Karpas-422 (cell line): ENCODE results near the gene THSD4. TPM values are rescaled to one million over a fixed set of nuclear protein-coding genes. Genes with fewer than 3 reads are reported as not detected.

Source experiments
- DNase-seq: peaks from one replicate; pipeline ENCODE4 v3.0.0-alpha.2; 2015
- H2AFZ ChIP-seq: fragments of 200-600 bp; sonication (generic); 2 replicates; pipeline ENCODE4 v1.6.1; 2014; ENCODE audit warnings: antibody characterized with exemption, low read length, mixed read lengths
- H3K27ac ChIP-seq: fragments of 200-600 bp; sonication (generic); 2 replicates; pipeline ENCODE4 v1.5.1; 2014; ENCODE audit warnings: mild to moderate bottlenecking, low read length, moderate library complexity
- H3K27me3 ChIP-seq: fragments of 200-600 bp; sonication (generic); 2 replicates; pipeline ENCODE4 v1.6.1; 2014; ENCODE audit warnings: low read length, mixed read lengths
- H3K36me3 ChIP-seq: fragments of 200-600 bp; sonication (generic); 2 replicates; pipeline ENCODE4 v1.6.1; 2014; ENCODE audit warnings: low read length, mixed read lengths; ENCODE audit not compliant: insufficient read depth
- H3K4me1 ChIP-seq: fragments of 200-600 bp; sonication (generic); 2 replicates; pipeline ENCODE4 v1.6.1; 2014; ENCODE audit warnings: mild to moderate bottlenecking, low read length, mixed read lengths
- H3K4me2 ChIP-seq: fragments of 200-600 bp; sonication (generic); 2 replicates; pipeline ENCODE4 v1.6.1; 2014; ENCODE audit warnings: low read length, low read depth, mild to moderate bottlenecking; ENCODE audit not compliant: poor library complexity, severe bottlenecking
- H3K4me3 ChIP-seq: fragments of 200-600 bp; sonication (generic); 2 replicates; pipeline ENCODE4 v1.5.1; 2014; ENCODE audit warnings: mild to moderate bottlenecking, antibody characterized with exemption, low read length, mixed read lengths
- H3K79me2 ChIP-seq: fragments of 200-600 bp; sonication (generic); 2 replicates; pipeline ENCODE4 v1.6.1; 2014; ENCODE audit warnings: mild to moderate bottlenecking, low read length, mixed read lengths
- H3K9ac ChIP-seq: fragments of 200-600 bp; sonication (generic); 2 replicates; pipeline ENCODE4 v1.6.0; 2014; ENCODE audit warnings: low read length
- H3K9me2 ChIP-seq: fragments of 200-600 bp; sonication (generic), shearing (Covaris generic); replicated peaks from 2 replicates; pipeline ENCODE4 v1.6.0; 2014; ENCODE audit warnings: mild to moderate bottlenecking, low read length, moderate library complexity; ENCODE audit not compliant: insufficient read depth
- H3K9me3 ChIP-seq: fragments of 300-700, 200-600 bp; sonication (generic); 2 replicates; pipeline ENCODE4 v1.6.1; 2014; ENCODE audit warnings: low read length, mixed read lengths
- H4K20me1 ChIP-seq: fragments of 200-600 bp; sonication (generic); 2 replicates; pipeline ENCODE4 v1.6.1; 2014; ENCODE audit warnings: mild to moderate bottlenecking, antibody characterized with exemption, low read length, low read depth; ENCODE audit not compliant: insufficient read depth
- total RNA-seq: library from RNA; depleted of rRNA; stranded (reverse); fragments of >200 nt; shearing (Covaris generic); gene quantifications from 2 replicates; pipeline ENCODE4 v1.2.3, GENCODE V29; 2014; ENCODE audit warnings: low replicate concordance

Gene THSD4
- total RNA-seq, 1 experiment from 2014 or later = 0.11 TPM

DNA sequence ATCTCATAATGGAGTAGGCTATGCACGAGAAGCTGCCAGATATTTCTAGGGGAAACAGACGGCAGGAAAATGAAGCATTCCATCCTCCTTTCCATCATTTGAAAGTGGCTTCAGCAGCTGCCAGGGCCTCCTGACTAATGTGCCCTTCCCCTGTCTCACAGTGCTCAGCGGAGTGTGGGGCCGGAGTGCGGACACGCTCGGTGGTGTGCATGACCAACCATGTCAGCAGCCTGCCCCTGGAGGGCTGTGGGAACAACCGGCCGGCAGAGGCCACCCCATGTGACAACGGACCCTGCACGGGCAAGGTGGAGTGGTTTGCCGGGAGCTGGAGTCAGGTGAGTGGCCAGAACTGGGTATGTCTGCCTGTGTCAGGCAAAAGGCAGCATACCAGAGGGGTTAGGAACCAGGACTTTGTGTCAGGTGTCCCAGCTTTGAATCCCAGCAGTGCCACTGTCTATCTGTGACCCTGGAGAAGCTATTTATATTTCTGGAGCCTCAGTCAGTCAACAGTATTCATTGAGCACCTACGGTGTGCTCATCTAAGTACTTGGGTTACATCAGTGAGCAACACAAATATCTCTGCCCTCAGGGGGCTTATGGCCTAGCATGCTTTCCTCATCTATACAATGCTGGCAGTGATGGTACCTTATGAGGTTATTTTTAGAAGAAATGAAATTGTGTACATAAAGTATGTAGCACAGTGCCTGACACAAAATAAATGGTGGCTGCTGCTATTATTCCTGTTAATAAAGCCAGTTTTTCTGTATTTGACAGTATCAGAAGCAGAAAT, 642.7 kb downstream of the THSD4 start:
- DNase-seq = no peak
- no peak overlapping the region for H3K4me3 ChIP-seq
- no peaks in the 10 kb centered on the region for H3K9me2 ChIP-seq
- no peak overlapping the region for H3K4me2 ChIP-seq
- H4K20me1 ChIP-seq = no peaks in the 10 kb centered on the region
- no peaks in the 10 kb centered on the region for H3K79me2 ChIP-seq
- H3K9me3 ChIP-seq = no peaks in the 10 kb centered on the region
- no peak overlapping the region for H3K27ac ChIP-seq
- no peak overlapping the region for H2AFZ ChIP-seq
- no peak overlapping the region for H3K9ac ChIP-seq
- H3K27me3 ChIP-seq = no peaks in the 10 kb centered on the region
- H3K4me1 ChIP-seq = no peaks in the 10 kb centered on the region
- H3K36me3 ChIP-seq = no peaks in the 10 kb centered on the region

DNA sequence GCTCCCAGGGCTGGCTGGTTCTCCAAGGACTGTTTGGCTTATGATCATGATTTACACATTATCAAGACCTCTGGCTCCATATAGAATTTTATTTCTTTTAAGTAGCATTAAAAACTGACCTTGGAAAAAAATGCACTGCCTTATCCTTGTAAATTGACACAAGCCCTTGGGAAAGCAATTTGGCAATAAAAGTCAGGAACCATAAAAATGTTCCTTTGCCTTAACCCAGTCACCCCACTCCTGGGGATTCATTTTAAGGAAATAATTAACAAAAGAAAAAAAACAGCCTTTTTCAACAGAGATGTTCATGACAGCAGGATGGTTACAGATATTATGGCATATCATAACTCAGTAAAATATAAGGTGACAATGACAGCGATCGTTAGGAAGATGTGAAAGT, 643.4 kb downstream of the THSD4 start:
- no peaks in the 10 kb centered on the region for H3K4me1 ChIP-seq
- H3K9ac ChIP-seq = no peak overlapping the region
- no peaks in the 10 kb centered on the region for H3K9me3 ChIP-seq

DNA sequence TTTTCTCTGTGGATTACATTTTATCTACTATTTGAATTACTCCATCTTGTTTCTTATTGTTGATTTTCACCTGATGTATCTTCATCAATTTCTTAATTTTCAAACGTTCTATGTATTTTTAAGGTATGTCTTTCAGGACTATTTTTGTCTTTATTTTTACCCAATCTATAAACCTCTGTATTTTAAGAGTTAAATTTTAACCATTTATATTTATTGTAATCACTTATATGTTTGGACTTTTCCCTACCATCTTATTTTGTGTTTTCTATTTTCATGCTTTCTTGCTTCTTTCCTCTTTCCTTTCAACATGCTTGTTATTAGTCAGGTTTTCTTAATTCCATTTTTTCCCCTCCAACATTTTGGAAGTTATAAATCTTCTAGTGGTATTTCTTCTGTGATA, 645.6 kb downstream of the THSD4 start:
- H4K20me1 ChIP-seq = no peaks in the 10 kb centered on the region
- no peak overlapping the region for H3K4me3 ChIP-seq
- no peak overlapping the region for H3K4me2 ChIP-seq
- H2AFZ ChIP-seq = no peak overlapping the region
- H3K9me2 ChIP-seq = no peaks in the 10 kb centered on the region
- H3K27me3 ChIP-seq = no peaks in the 10 kb centered on the region
- no peaks in the 10 kb centered on the region for H3K36me3 ChIP-seq
- no peak for DNase-seq
- H3K27ac ChIP-seq = no peak overlapping the region
- H3K79me2 ChIP-seq = no peaks in the 10 kb centered on the region
- H3K4me1 ChIP-seq = no peaks in the 10 kb centered on the region
- no peak overlapping the region for H3K9ac ChIP-seq
- H3K9me3 ChIP-seq = no peaks in the 10 kb centered on the region

More for the DNA sequence above, 643.4 kb downstream of the THSD4 start:
- Histone ChIP-seq H2AFZ (no peak overlapping the region), H3K4me3 (no peak overlapping the region), H3K9me2 (no peaks in the 10 kb centered on the region), H3K36me3 (no peaks in the 10 kb centered on the region), H4K20me1 (no peaks in the 10 kb centered on the region), H3K27ac (no peak overlapping the region), H3K27me3 (no peaks in the 10 kb centered on the region), H3K79me2 (no peaks in the 10 kb centered on the region), H3K4me2 (no peak overlapping the region)
- DNase-seq = no peak

DNA sequence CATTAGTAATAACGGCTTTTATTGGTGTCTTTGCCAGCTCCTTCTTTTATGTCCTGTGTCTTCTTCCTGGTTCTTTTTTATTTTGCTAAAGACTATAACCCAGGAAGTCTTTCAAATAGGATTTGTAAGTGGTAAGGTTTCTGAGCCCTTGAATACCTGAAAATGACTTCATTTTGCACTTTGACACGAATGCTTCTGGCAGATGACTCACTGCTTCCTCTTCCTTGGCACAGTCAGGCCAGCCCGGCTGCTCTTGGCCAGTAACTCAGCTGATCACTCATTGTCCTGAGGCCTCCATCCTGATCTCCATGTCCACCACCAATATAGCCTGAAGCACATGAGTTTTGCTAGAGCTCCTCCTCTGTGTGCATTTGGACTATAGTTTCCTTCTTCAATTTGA, 646.4 kb downstream of the THSD4 start:
- no peak overlapping the region for H2AFZ ChIP-seq

DNA sequence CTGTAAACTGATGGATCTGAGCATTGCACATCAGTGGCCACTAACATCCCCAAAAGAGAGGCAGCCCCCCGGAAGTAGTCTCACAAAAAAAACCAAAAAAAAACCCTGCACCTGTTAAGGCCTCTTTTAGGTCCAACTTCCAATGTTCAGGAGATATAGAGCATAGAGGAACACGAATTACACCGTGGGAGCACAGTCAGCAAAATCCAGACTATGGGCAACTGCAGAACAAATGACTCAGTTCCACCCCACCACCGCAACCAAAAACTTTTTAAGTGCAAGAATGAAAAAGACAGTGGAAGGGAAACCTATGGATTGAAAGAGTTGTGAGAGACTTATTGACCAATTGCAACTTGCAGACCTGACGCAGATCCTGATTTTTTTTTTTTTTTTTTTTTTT, 652.9 kb downstream of the THSD4 start:
- no peak overlapping the region for H3K27ac ChIP-seq
- H3K4me2 ChIP-seq = no peak overlapping the region

More for the DNA sequence above, 646.4 kb downstream of the THSD4 start:
- H3K4me3 ChIP-seq = no peak overlapping the region
- H3K79me2 ChIP-seq = no peaks in the 10 kb centered on the region
- H4K20me1 ChIP-seq = no peaks in the 10 kb centered on the region
- H3K9ac ChIP-seq = no peak overlapping the region
- no peak overlapping the region for H3K27ac ChIP-seq
- H3K9me2 ChIP-seq = no peaks in the 10 kb centered on the region
- H3K4me2 ChIP-seq = no peak overlapping the region
- H3K4me1 ChIP-seq = no peaks in the 10 kb centered on the region
- H3K27me3 ChIP-seq = no peaks in the 10 kb centered on the region
- no peaks in the 10 kb centered on the region for H3K36me3 ChIP-seq
- DNase-seq = no peak
- no peaks in the 10 kb centered on the region for H3K9me3 ChIP-seq

DNA sequence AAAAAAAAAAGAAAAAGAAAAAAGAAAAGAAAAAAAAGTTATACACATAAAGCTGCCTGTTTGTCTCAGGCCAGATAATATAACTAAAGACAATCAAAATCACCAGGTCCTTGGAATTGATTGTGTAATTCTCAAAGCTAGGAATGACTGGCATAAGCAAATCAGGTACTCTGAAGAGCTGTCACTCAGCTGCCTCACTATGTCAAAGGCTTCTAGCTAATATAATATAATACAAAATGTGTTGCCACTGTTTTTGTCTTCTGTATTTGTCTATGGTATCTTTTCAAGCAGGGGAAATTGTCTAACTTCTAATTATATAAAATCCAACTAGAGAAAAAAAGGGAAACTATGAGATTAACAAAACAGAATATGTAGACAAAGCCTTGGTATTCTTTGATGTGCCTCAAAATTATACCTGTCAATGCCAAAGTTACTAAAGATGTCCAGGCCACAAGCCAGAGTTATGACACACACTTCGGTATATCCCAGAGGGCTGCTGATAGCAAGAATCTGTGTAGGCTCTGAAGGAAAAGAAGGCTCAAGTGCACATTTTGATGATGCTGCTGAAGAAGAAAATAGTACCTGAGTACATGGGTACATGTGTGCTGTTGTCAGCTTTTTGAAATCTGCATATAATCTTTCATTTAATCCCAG, 658.1 kb downstream of the THSD4 start:
- Histone ChIP-seq H3K79me2 (no peaks in the 10 kb centered on the region), H3K36me3 (no peaks in the 10 kb centered on the region), H3K9me3 (no peaks in the 10 kb centered on the region), H4K20me1 (no peaks in the 10 kb centered on the region), H3K9ac (no peak overlapping the region), H2AFZ (no peak overlapping the region), H3K9me2 (no peaks in the 10 kb centered on the region), H3K4me1 (no peaks in the 10 kb centered on the region), H3K27ac (no peak overlapping the region), H3K4me3 (no peak overlapping the region), H3K4me2 (no peak overlapping the region), H3K27me3 (no peaks in the 10 kb centered on the region)
- no peak for DNase-seq

More for the DNA sequence above, 652.9 kb downstream of the THSD4 start:
- Histone ChIP-seq H4K20me1 (no peaks in the 10 kb centered on the region), H3K27me3 (no peaks in the 10 kb centered on the region), H3K9me2 (no peaks in the 10 kb centered on the region), H3K9me3 (no peaks in the 10 kb centered on the region), H3K4me3 (no peak overlapping the region), H3K4me1 (no peaks in the 10 kb centered on the region), H3K36me3 (no peaks in the 10 kb centered on the region), H3K79me2 (no peaks in the 10 kb centered on the region), H2AFZ (no peak overlapping the region), H3K9ac (no peak overlapping the region)
- DNase-seq = no peak

DNA sequence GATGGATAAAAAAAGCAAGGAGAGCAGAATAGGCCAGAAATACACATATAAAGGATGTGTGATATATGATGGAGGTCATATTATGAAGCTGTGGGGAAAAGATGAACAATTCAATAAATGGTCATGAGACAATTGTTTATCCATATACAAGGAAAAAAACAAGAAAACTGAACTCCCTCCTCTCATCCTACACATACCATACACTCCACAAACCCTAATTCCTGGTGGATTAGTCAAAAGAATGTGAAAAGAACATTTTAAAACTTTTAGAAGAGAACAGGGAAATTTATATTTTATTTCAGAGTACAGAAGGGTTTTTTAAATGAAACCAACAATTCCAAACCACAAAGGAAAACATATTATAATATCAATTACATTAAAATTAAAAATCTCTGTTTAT, 660.6 kb downstream of the THSD4 start:
- H3K9me2 ChIP-seq = no peaks in the 10 kb centered on the region
- H3K27ac ChIP-seq = no peak overlapping the region
- no peaks in the 10 kb centered on the region for H3K36me3 ChIP-seq
- no peak overlapping the region for H3K4me3 ChIP-seq
- H3K9me3 ChIP-seq = no peaks in the 10 kb centered on the region
- no peak overlapping the region for H3K9ac ChIP-seq
- H3K4me1 ChIP-seq = peaks cover 8% of the 10 kb centered on the region
- no peaks in the 10 kb centered on the region for H3K27me3 ChIP-seq
- H4K20me1 ChIP-seq = no peaks in the 10 kb centered on the region
- no peak overlapping the region for H3K4me2 ChIP-seq
- no peak for DNase-seq
- no peak overlapping the region for H2AFZ ChIP-seq
- no peaks in the 10 kb centered on the region for H3K79me2 ChIP-seq

DNA sequence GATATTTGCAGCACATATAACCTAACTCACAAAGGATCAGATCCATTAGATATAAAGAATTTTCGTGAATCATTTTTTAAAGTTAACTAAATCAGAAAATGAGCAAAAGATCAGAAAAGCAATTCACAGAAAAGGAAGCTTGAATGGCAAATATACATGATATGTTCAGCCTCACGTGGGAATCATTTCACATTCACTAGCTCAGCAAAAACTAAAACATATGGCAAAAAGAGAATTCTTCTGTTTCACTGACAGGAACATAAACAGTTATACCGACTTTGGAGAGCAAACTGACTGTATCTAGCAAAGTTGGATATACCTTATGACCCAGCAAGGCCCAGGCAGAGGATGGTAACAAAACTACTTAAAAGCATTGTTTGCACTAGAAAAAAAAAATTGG, 661.0 kb downstream of the THSD4 start:
- DNase-seq = no peak
- Histone ChIP-seq H3K27me3 (no peaks in the 10 kb centered on the region), H3K79me2 (no peaks in the 10 kb centered on the region), H3K9me2 (no peaks in the 10 kb centered on the region), H3K9me3 (no peaks in the 10 kb centered on the region), H3K36me3 (no peaks in the 10 kb centered on the region), H3K27ac (no peak overlapping the region), H3K4me1 (peaks cover 12% of the 10 kb centered on the region), H4K20me1 (no peaks in the 10 kb centered on the region), H2AFZ (no peak overlapping the region), H3K9ac (no peak overlapping the region), H3K4me2 (no peak overlapping the region), H3K4me3 (no peak overlapping the region)
